ENCODE data around the gene HRAS. TPM values are rescaled to one million over a fixed set of nuclear protein-coding genes. Genes with fewer than 3 reads are reported as not detected.

HRAS gene
- total RNA-seq, 2 donors from 2014 or later, result 64.8 to 68.2 TPM

GRCh38 chr11:553988-554340 lies 18.6 kb upstream of the HRAS start:
- H3K27me3 ChIP-seq (ENCODE audit: control insufficient read depth, insufficient read depth, low read length, poor library complexity, severe bottlenecking), result peaks cover 32% of the 10 kb centered on the region

GRCh38 chr11:553083-553987 lies 18.0 kb upstream of the HRAS start:
- Histone ChIP-seq H3K36me3 (ENCODE audit: control insufficient read depth, insufficient read depth, low read length) (no peaks in the 10 kb centered on the region), H3K9ac (ENCODE audit: extremely low read depth, low read length, poor library complexity, severe bottlenecking) (no peak overlapping the region), H3K27me3 (ENCODE audit: control insufficient read depth, insufficient read depth, low read length, poor library complexity, severe bottlenecking) (peaks cover 32% of the 10 kb centered on the region), H3K9me3 (ENCODE audit: control insufficient read depth, low read length) (no peaks in the 10 kb centered on the region), H3K27ac (ENCODE audit: low read depth, low read length) (no peak overlapping the region), H3K4me3 (ENCODE audit: low read length) (no peak overlapping the region), H3K4me1 (ENCODE audit: control insufficient read depth, insufficient read depth, low read length) (peaks cover 5% of the 10 kb centered on the region)
- H3K9me3 Mint-ChIP-seq, result no peaks in the 10 kb centered on the region
- H3K27me3 Mint-ChIP-seq (ENCODE audit: insufficient read depth), result peaks cover 26% of the 10 kb centered on the region
- H3K4me3 Mint-ChIP-seq, result no peak overlapping the region
- TF ChIP-seq CTCF (conservative IDR thresholded peaks at IDR 0.05), result no peak
- 88 to 91% methylated on average over 19 to 27 of the region's 27 CpGs for WGBS, 2 experiments (ENCODE audit: insufficient coverage in 1 of 2, insufficient read length in 1 of 2)
- no peak overlapping the region for H3K27ac Mint-ChIP-seq
- H3K36me3 Mint-ChIP-seq (ENCODE audit: low read depth), result peaks cover 5% of the 10 kb centered on the region
- no peak for DNase-seq
- H3K4me1 Mint-ChIP-seq, result peaks cover 6% of the 10 kb centered on the region

More at GRCh38 chr11:553988-554340, 18.6 kb upstream of the HRAS start:
- WGBS, 2 experiments (ENCODE audit: insufficient coverage in 1 of 2, insufficient read length in 1 of 2), result 76 to 82% methylated on average over 8 to 11 of the region's 11 CpGs
- Histone ChIP-seq H3K4me1 (ENCODE audit: control insufficient read depth, insufficient read depth, low read length) (peaks cover 2% of the 10 kb centered on the region), H3K9me3 (ENCODE audit: control insufficient read depth, low read length) (no peaks in the 10 kb centered on the region), H3K36me3 (ENCODE audit: control insufficient read depth, insufficient read depth, low read length) (no peaks in the 10 kb centered on the region), H3K27ac (ENCODE audit: low read depth, low read length) (no peak overlapping the region), H3K9ac (ENCODE audit: extremely low read depth, low read length, poor library complexity, severe bottlenecking) (no peak overlapping the region), H3K4me3 (ENCODE audit: low read length) (no peak overlapping the region)
- Mint-ChIP-seq H3K4me3 (no peak overlapping the region), H3K36me3 (ENCODE audit: low read depth) (peaks cover 5% of the 10 kb centered on the region), H3K9me3 (no peaks in the 10 kb centered on the region), H3K27me3 (ENCODE audit: insufficient read depth) (peaks cover 31% of the 10 kb centered on the region), H3K27ac (no peak overlapping the region), H3K4me1 (peaks cover under 1% of the 10 kb centered on the region)
- no peak for DNase-seq
- TF ChIP-seq CTCF (conservative IDR thresholded peaks at IDR 0.05), result no peak

GRCh38 chr11:551596-551995 lies 16.2 kb upstream of the HRAS start:
- 92 to 97% methylated on average over 6 to 12 of the region's 12 CpGs for WGBS, 2 experiments (ENCODE audit: insufficient coverage in 1 of 2, insufficient read length in 1 of 2)
- no peak for TF ChIP-seq CTCF (conservative IDR thresholded peaks at IDR 0.05)
- no peak overlapping the region for H3K4me3 Mint-ChIP-seq
- DNase-seq, result no peak
- Histone ChIP-seq H3K4me3 (ENCODE audit: low read length) (no peak overlapping the region), H3K27ac (ENCODE audit: low read depth, low read length) (no peak overlapping the region), H3K36me3 (ENCODE audit: control insufficient read depth, insufficient read depth, low read length) (no peaks in the 10 kb centered on the region), H3K9ac (ENCODE audit: extremely low read depth, low read length, poor library complexity, severe bottlenecking) (no peak overlapping the region), H3K9me3 (ENCODE audit: control insufficient read depth, low read length) (no peaks in the 10 kb centered on the region), H3K4me1 (ENCODE audit: control insufficient read depth, insufficient read depth, low read length) (peaks cover 5% of the 10 kb centered on the region), H3K27me3 (ENCODE audit: control insufficient read depth, insufficient read depth, low read length, poor library complexity, severe bottlenecking) (peaks cover 15% of the 10 kb centered on the region)
- H3K36me3 Mint-ChIP-seq (ENCODE audit: low read depth), result peaks cover 2% of the 10 kb centered on the region
- H3K27ac Mint-ChIP-seq, result no peak overlapping the region
- H3K9me3 Mint-ChIP-seq, result peaks cover 2% of the 10 kb centered on the region
- peaks cover 6% of the 10 kb centered on the region for H3K4me1 Mint-ChIP-seq
- H3K27me3 Mint-ChIP-seq (ENCODE audit: insufficient read depth), result peaks cover 9% of the 10 kb centered on the region
